GM12872 (cell line): ENCODE results near the gene KIAA0513.

Source experiments
- TF ChIP-seq, protein P1 (sequence below): IDR thresholded peaks from 3 replicates; pipeline ENCODE4 v1.5.1; 2011; ENCODE audit warnings: low read depth, mild to moderate bottlenecking, low read length, moderate library complexity; ENCODE audit not compliant: insufficient read depth

KIAA0513 gene

GRCh38 chr16:85134076-85134788 is 106.6 kb downstream of the KIAA0513 start:
- TF ChIP-seq, protein P1, sequence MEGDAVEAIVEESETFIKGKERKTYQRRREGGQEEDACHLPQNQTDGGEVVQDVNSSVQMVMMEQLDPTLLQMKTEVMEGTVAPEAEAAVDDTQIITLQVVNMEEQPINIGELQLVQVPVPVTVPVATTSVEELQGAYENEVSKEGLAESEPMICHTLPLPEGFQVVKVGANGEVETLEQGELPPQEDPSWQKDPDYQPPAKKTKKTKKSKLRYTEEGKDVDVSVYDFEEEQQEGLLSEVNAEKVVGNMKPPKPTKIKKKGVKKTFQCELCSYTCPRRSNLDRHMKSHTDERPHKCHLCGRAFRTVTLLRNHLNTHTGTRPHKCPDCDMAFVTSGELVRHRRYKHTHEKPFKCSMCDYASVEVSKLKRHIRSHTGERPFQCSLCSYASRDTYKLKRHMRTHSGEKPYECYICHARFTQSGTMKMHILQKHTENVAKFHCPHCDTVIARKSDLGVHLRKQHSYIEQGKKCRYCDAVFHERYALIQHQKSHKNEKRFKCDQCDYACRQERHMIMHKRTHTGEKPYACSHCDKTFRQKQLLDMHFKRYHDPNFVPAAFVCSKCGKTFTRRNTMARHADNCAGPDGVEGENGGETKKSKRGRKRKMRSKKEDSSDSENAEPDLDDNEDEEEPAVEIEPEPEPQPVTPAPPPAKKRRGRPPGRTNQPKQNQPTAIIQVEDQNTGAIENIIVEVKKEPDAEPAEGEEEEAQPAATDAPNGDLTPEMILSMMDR: no peak

DNA sequence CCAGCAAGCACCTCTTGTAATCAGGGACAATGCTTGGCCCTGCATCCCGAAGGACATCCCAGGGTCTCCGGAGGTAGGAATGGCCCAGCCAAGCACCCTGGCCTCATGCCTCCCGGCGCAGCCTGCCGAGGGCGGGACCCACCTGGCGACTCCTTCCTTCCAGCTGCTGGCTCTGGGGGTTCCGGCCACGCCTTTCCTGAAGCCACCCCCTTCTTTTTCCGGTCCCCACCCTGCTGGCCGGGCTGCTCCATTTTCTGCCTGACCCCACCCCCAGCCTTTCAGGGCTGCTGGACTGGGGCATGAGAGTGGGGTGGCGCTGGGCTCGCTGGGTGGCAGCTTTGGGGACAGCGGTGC is 107.2 kb downstream of the KIAA0513 start:
- TF ChIP-seq, protein P1: no peak

GRCh38 chr16:85136213-85136701 is 108.7 kb downstream of the KIAA0513 start:
- TF ChIP-seq, protein P1: no peak

- TF ChIP-seq, protein P1: no peak
These were observed 109.2 kb downstream of the KIAA0513 start for GRCh38 chr16:85136702-85137322.

DNA sequence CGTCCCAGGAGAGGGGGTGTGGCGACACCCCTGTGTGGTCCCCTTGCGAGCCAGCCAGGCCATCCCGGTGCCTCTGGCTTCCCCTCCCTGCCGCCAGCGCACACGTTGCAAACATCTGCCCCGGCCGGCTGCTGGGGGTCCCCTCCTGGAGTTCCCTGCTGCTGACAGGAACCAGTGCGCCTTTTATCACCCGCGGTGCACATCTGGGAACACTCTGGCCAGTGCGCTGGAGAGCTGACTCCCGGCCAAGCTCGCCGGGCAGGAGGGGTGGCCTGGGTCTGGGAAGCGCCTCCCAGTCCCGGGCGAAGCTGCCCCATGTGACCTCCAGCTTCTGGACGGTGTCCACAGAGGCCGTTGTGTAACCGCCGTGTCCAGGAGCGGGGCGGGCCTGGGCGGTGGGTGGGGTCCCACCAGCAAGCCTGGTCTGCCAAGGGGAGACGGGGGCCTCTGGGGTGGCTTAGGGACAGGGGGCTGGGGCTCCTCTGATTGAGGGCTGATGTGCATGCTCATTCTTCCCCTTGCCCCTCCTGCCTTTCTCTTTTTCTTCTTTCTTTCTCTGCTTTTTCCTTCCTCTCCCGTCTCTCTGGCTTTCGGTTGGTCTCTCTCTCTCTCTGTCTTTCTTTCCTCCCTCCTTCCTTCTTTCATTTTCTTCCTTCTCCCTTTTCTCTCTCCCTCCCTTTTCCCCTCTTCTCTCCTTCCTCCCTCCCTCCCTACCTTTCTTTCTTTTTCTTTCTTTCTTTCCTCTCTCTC is 109.9 kb downstream of the KIAA0513 start:
- TF ChIP-seq, protein P1: no peak

GRCh38 chr16:85138073-85138824 is 110.7 kb downstream of the KIAA0513 start:
- TF ChIP-seq, protein P1: no peak
